ENCODE results near the gene SNED1.

The SNED1 gene

DNA sequence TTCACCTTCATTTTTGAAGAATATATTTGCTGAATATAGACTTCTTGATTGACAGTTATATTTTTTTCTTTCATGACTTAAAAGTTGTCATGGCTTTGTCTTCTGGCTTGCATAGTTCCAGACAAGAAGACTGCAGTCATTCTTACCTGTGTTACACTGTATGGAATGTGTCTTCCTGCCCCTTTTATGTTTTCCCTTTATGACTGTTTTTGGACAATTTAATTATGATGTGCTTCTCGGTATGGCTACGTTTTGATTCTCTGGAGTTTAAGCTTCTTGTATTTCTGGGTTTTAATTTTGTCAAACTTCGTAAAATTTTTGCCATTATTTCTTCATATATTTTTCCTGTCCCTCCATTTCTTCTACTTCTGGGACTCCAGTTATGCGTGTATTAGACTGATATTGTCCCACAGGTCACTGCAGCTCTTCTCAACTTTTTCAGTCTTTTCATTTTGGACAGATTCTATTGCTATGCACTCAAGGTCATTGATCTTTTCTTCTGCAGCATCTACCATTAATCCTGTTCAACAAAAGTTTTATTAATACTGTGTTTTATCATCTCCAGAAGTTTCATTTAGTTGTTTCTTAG, 86.5 kb downstream of the SNED1 start:
- H3K27me3 ChIP-seq: no peaks in the 10 kb centered on the region
- no peaks in the 10 kb centered on the region for H3K4me1 ChIP-seq (ENCODE audit: control insufficient read depth in 1 of 2, insufficient read depth in 1 of 2, low read depth in 1 of 2, low read length in 1 of 2)
- H3K9me3 ChIP-seq: no peaks in the 10 kb centered on the region
- H3K36me3 ChIP-seq: peaks cover 55% of the 10 kb centered on the region
- no peak overlapping the region for H3K4me3 ChIP-seq (ENCODE audit: low read depth in 1 of 2, low read length in 1 of 2)
- H3K27ac ChIP-seq: no peak overlapping the region
- TF ChIP-seq CTCF (IDR thresholded peaks at IDR 0.05): no peak

GRCh38 chr2:241087420-241088268, 89.2 kb downstream of the SNED1 start:
- H3K4me3 ChIP-seq (ENCODE audit: low read depth in 1 of 2, low read length in 1 of 2): no peak overlapping the region
- TF ChIP-seq CTCF (IDR thresholded peaks at IDR 0.05): no peak
- no peaks in the 10 kb centered on the region for H3K4me1 ChIP-seq (ENCODE audit: control insufficient read depth in 1 of 2, insufficient read depth in 1 of 2, low read depth in 1 of 2, low read length in 1 of 2)
- H3K36me3 ChIP-seq: peaks cover 69% of the 10 kb centered on the region
- H3K27ac ChIP-seq: no peak overlapping the region
- no peaks in the 10 kb centered on the region for H3K27me3 ChIP-seq
- no peaks in the 10 kb centered on the region for H3K9me3 ChIP-seq

DNA sequence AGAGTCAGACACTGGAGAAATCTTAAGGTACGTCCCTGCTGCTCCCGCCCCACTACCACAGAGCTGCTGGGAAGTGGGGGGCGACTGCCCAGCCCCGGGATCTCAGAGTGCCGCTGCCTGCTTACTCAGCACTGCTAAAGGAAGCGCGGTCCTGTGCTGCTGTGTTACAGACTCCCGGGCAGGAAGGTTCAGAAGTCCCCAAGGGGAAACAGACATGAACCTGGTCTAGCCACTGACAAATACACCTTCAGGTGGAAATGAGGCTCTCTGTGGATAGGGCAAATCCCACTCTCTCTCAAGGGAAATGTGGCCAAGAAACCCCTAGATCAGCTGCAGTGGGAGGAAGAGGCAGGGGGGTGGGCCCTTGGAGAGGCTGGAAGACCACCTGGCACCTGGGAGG, 90.0 kb downstream of the SNED1 start:
- no peaks in the 10 kb centered on the region for H3K4me1 ChIP-seq (ENCODE audit: control insufficient read depth in 1 of 2, insufficient read depth in 1 of 2, low read depth in 1 of 2, low read length in 1 of 2)
- H3K36me3 ChIP-seq: peaks cover 76% of the 10 kb centered on the region
- H3K9me3 ChIP-seq: no peaks in the 10 kb centered on the region
- no peaks in the 10 kb centered on the region for H3K27me3 ChIP-seq
- no peak overlapping the region for H3K27ac ChIP-seq
- H3K4me3 ChIP-seq (ENCODE audit: low read depth in 1 of 2, low read length in 1 of 2): no peak overlapping the region
- TF ChIP-seq CTCF (IDR thresholded peaks at IDR 0.05): no peak

DNA sequence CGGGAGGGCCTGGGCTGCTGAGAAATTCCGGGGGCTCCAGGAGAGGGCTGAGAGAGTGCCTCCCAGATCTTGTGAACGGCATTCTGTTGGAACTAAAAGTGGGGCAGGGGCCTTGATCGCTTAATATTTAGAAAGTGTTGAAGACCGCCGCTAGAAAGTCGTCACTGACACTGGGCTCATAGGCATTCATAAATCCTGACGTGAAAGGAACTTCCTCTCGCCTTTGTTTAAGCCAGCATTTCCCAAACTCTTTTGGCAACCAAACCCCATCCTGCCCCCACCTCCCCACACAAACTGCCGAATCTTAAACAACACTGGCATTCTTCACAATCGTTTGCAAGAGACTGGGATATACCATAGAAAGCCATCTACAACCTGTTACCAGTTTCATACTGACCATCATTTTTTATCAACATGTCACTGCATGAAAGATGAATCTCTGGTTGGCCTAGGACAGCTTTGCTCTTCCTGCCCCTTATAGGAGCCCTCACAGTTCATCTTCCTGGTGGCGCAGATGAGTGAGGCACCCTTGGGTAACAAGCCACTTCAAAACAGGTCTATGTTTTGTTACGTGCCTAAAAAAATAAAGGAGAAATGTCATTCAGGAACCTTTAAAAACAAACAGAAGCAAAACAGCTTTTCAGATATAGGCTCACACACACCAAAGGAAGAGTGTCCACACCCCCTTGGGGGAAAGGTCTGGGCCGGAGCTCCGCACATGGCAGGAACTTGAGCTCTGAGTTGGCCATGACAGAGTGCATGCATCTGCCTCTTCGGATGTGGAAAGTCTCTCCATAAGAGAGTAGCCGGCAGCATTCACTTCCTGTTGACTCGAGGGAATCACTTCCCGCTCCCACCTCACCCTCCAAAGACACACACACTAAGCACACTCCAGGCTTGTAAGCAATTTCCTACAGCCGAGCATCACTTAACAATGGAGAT, 90.6 kb downstream of the SNED1 start:
- no peaks in the 10 kb centered on the region for H3K27me3 ChIP-seq
- H3K27ac ChIP-seq: no peak overlapping the region
- H3K4me3 ChIP-seq (ENCODE audit: low read depth in 1 of 2, low read length in 1 of 2): no peak overlapping the region
- H3K36me3 ChIP-seq: peaks cover 83% of the 10 kb centered on the region
- H3K4me1 ChIP-seq (ENCODE audit: control insufficient read depth in 1 of 2, insufficient read depth in 1 of 2, low read depth in 1 of 2, low read length in 1 of 2): no peaks in the 10 kb centered on the region
- no peak for TF ChIP-seq CTCF (IDR thresholded peaks at IDR 0.05)
- no peaks in the 10 kb centered on the region for H3K9me3 ChIP-seq

GRCh38 chr2:241091201-241091600, 92.8 kb downstream of the SNED1 start:
- H3K36me3 ChIP-seq: peaks cover 93% of the 10 kb centered on the region
- no peak for TF ChIP-seq CTCF (IDR thresholded peaks at IDR 0.05)
- no peaks in the 10 kb centered on the region for H3K9me3 ChIP-seq
- H3K4me1 ChIP-seq (ENCODE audit: control insufficient read depth in 1 of 2, insufficient read depth in 1 of 2, low read depth in 1 of 2, low read length in 1 of 2): no peaks in the 10 kb centered on the region
- no peak overlapping the region for H3K4me3 ChIP-seq (ENCODE audit: low read depth in 1 of 2, low read length in 1 of 2)
- no peak overlapping the region for H3K27ac ChIP-seq
- H3K27me3 ChIP-seq: no peaks in the 10 kb centered on the region

Measured in neutrophil (primary cell).